ENCODE measurements around the gene ZNF334.
A peak's percentile ranks its signal among the peaks of the same experiment; 100 is the strongest.

Gene ZNF334

DNA sequence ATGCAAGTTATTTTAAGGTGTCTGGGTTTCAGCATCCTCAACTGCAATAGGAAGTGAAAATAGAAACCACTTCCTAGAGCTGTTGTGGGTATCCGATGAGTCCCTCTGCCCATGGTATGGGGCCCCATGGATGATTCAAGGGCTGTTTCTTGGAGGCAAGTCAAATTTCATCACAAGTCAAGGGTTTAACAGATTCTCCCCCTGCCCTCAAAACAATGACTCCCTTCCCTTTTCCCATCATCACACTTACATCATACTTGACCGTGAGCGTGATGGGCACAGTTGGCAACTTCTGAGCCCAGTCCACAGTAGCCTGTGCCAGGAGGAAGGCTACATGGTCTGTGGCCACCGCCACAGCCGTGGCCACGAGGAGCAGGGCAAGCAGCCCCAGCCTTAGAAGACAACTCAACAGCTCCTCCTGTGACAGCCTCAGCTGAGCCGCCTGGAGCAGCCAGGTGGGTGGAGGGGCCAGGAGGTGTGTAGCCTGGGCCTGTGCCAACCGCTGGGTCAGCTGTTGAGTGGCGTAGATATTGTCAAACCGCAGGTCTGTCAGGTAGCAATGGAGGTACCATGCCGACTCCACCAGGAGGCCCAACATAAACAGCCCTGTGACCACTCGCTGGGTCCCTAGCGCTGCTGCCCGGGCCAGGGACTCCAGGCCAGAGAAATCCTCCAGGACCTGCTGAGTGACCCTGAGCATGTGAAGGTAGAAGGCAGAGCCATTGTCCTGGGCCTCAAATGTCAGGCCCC lies 31.9 kb upstream of the ZNF334 start:
- DNase-seq = peak; percentile 90

DNA sequence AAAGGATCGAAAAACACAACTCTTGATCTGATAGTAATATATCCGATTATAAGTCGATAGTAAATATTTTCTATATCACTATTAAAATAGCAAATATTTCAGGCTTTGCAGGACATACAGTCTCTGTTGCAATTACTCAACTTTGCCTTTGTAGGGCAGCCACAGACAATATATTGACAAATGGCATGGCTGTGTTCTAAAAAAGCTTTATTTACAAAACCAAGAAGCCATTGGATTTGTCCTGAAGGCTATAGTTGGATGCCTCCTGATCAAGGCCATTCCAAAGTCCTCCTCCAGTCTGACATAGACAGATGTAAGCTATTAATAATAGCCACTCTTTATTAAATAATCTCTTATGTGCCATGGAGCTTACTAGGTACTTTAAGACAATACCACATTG lies 31.2 kb upstream of the ZNF334 start:
- DNase-seq = peak; percentile 18

DNA sequence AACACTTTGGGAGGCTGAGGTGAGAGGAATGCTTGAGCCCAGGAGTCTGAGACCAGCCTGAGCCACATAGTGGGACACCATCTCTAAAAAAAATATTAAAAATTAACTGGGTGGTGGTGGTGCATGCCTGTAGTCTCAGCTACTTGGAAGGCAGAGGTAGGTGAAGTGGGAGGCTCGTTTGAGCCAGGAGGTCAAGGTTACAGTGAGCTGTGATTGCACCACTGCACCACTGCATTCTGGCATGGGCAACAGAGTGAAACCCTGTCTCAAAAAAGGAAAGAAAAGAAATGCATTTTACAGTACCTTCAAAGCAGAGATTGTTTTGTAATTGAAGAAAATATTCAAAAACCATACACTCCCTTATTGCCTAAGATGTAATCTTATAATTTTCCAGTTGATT lies 30.6 kb upstream of the ZNF334 start:
- DNase-seq = no peak

DNA sequence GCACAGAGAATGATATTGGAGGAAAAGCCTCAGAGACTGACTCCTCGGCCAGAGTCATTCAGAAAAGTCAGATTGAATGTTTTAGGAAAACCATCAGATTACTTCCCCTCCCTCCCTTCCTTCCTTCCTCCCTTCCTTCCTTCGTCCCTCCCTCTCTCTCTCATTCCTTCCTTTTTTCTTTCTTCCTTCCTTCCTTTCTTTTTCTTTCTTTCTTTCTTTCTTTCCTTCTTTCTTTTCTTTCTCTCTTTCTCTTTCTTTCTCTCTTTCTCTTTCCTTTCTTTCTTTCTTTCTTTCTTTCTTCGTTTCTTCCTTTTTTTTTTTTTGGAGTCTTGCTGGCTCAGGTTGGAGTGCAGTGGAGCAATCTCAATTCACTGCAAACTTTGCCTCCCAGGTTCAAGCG lies 29.7 kb upstream of the ZNF334 start:
- DNase-seq = no peak

DNA sequence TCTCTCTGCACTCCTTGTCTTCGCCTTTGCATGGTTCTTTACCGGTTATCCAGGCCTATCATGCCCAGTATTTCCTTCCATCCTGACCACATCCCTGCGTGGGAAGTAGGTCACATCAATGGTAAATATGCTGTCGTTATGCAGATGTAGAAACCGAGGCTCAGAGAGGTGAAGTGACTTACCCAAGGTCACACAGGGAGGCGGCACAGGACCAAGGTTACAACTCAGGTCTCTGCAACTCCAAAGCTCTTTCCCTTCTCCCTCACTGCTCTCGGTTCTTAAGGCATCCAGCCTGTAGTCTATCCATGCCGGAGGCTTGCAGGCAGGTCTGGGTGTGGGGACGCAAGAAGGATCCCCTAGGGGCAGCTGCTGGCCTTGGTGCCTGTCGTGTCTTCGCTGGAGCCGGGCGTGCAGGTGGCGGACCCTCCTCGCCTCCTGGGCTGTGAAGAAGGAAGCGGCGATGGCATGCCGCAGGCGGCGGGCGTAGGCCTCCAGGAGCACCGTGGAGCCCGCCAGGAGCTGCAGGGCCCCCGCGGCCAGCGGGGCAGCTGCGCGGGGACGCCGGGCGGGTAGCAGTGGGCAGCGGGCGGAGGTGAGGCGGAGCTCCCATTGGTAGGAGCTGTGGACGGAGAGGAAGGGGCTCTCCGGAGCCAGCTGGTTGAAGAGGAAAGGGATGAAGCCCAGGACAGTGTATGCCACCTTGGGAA lies 28.0 kb upstream of the ZNF334 start:
- no peak for DNase-seq

DNA sequence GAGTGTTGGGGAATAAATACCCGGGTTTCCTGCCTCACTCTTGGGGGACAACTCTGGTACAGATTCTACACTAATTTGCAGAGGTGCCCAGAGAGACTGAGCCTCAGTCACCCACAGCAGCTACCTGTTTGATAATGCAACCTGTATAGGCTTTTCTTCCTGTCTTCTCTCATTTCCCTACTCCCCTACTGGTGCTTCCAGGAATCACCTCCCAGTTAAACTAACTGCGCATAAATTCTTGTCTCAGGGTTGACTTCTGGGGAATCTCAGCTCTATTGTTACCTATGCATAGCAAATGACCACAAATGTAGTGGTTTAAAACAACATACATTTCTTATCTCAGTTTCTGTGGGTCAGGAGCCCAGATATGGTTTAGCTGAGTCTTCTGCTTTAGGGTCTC lies 25.8 kb upstream of the ZNF334 start:
- no peak for DNase-seq

DNA sequence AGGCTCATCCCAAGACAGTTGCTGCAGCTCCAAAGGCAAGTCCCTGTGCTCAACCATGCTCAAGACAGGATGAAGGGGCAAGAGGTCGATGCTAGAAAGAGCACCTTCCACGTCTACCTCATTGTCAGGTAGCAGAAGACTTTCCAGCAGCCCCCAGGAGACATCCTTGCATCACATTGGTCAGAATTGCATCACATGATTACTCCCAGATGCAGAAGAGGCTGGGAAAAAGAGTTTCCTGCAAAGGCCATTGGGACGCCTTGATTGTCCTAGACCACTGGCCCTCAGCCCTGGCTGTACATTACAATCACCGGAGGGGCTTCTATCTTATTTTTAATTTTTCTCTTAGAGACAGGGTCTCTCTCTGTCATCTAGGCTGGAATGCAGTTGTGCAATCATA lies 17.3 kb upstream of the ZNF334 start:
- DNase-seq = no peak

DNA sequence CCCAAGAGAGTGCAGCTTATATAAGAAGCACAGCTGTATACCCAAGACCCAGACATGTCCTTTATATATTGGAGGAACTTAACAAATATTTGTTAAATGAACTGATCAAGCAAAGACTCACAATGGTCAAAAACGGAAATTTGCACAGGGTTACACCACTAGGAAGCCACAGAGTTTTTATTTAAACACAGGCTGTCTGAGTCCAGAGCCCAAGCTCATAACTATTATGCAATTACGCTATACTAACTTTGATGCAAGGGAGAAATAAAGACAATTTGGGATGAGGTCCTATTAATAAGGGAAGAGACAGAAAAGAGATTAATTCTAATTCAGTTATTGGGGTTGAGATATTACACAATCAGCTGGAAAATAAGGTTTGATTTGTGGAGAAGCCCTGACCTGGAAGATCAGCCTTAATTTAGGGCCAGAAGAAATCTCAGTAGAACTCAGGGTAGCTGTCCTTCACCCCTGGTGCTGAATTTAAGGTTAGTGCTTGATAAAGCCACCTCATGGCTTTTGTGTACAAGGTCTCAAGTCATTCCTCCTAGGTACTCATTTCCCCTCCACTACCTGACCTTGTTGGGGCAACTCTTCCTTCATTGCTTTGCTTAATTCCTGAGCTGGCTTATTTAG lies 10.5 kb upstream of the ZNF334 start:
- DNase-seq = no peak

DNA sequence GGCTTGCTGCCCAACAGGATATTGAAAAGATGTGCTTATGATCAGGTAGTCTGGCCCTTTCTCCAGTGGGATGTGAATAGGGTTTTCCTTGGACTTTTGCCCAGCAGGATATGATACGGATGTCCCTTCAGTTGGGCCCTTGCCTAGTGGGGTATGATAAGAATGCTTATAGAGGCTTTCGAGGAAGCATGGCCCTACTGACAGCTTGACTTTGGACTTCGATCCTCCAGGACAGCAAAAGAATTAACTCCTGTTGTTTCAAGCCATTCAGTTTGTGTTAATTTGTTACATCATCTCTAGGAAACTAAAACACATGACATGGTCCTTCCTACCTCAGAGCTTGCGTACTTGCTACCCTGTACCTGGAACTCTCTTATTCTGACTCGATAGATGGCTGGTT lies 9.7 kb upstream of the ZNF334 start:
- DNase-seq = no peak

DNA sequence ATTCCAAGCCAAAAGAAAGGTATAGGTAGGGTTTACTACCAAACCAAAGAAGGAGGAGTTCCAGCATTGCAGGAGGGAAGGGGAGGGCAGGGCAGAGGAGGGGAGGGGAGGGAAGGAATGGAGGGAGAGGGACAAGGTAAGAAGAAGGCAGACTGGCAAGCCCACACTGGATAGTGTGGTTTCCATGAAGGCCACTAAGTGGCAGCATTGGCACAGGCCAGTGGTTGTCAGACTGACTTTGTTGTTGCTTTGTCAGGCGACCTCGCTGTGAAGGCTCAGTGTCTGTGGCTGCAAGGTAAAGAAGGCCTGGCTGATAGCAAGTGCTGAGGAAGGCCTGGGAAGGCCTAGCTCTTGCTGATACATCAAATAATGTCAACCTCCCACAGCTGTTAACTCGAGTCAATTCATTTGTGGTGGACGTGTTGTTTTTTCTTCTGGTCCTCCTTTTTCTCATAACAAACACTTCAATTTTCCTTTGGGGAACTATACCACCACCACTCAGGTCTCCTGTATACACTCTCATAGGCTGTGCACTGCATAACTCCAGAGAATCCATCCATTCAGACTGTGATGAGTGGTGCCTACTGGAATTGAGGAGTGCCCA lies 7.7 kb upstream of the ZNF334 start:
- DNase-seq = no peak

DNA sequence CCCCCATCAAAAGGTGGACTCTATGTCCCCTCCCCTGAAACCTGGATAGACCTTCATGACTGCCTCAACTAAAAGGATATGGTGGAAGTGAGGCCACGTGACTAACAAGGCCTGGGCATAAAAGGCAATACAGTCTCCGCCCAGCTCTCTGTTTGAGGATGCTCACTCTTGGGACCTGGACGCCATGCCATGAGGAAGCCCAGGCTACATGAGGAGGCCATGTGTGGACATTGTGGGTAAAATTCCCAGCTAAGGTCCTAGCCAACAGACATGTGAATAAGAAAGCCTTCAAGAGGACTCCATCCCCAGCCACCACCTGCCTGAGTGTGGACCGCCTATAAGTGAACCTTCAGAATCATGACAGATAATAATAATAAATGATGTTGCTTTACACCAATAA lies 7.2 kb upstream of the ZNF334 start:
- no peak for DNase-seq

DNA sequence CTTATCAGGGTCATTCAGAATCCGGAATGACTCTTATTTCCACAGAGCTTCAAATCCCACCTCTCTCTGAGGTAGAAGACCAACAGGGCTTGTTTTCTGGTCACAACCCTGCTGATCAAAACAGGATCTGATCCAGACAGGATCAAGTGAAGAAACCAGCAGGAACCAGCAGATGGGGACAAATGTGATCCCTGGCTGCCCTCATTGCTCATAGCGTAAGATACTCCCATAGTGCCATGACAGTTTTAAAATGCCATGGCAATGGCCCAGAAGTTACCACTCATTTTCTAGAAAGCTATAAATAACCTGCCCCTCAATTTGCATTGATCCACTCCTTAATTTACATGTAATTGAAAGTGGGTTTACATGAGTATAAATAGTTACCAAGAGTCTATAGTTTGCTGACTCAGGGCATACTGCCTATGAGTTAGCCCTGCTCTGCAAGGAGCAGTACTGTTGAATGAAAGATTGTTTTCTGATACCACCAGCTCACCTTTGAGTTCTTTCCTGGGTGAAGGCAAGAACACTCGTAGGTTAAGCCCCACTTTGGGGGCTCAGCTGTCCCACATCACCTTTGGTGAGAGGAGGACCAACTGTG lies 6.2 kb upstream of the ZNF334 start:
- DNase-seq = no peak

DNA sequence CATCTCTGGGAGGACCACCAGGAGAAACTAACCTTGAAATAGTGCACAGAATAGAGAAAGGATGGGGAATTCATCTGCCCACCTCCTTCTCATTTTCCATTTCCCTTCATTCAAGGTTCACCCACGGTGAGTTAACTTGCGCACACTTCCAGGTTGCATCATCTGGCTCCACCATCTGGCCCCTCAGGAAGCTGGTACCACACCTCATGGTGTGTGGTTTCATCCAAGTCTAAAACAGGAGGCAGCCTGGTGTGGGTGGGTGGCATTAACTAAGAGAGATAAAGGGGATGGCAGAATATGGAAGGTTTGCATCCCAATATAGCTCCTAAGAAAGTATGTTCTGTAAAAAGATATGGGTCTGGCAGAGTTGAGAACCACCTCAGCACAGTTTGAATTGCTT lies 3.8 kb downstream of the ZNF334 start:
- peak; percentile 14 for DNase-seq

DNA sequence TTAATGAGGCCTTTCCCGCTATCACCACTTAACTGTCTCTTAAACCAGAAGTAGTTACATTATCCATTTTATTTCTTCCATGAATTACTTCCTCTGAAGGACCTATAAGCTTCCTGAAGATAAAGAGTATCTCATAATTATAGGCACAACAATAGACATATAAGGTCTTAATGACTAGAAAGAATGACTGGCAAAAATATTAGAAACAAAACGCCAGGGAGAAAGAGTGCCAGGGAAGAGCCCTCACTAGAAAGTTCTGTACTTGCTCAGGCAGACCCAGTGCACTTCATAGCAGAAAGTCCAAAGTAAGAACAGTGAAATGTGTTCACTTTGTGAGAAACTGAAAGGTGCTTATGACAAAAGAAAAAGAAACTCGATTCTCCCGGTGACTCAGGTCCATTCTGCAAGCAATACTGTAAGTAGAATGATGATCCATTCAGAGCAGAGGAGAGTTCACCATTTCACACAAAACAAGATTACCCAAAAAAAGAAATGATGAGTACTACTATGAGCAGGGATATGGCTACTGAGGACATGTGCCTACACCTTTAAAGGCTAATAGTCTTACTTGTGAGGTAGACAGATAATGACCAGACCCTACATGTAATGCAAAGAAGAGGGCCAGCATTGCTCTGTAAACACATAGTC lies 5.5 kb downstream of the ZNF334 start:
- DNase-seq = no peak

DNA sequence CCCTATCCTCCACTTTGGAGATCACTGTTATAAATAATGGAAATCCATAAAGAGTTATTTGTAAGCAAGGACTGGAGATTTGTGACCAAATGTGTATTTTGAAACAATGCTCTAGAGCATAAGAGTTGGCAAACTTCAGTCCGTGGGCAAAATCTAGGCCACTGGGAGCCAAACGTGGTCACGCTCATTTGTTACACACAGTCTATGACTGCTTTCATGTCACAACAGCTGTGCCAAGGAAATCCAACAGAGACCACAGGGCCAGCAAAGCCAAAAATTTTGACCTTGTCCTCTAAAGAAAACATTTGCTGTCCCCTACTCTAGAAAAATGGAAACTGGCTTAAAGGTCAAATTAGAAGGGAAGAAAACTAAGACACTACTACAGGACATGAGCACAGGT lies 7.9 kb downstream of the ZNF334 start:
- DNase-seq = no peak

DNA sequence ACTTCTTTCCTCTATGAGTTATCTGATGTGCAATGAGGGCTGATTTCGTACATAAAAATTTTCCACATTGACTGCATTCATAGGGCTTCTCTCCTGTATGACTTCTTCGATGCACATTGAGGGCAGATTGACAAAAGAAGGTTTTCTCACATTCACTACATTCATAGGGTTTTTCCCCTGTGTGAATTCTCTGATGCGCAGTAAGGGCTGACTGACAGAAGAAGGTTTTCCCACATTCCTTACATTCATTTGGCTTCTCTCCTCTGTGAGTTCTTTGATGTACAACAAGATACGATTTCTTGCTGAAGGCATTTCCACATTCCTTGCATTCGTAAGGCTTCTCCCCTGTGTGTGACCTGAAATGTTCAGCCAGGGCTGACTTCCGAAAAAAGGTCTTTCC lies 11.4 kb downstream of the ZNF334 start:
- no peak for DNase-seq

DNA sequence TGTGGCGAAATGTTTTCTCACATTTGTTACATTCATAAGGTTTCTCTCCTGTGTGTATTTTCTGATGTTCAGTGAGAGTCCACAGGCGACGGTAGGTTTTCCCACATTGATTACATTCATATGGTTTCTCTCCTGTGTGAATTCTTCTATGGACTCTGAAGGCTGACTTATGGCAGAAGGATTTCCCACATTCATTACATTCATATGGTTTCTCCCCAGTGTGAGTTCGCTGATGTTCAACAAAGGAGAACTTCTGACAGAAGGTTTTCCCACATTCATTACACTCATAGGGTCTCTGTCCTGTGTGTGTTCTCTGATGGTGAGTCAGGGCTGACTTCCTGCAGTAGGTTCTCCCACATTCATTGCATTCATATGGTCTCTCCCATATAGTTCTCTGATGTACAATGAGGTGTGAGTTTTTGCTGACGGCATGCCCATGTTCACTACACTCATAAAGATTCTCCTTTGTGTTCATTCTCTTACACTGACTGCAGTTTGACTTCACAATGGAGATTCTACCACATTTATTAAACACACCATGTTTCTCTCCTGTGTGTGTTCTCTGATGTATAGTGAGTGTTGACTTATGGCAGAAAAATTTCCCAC lies 11.9 kb downstream of the ZNF334 start:
- DNase-seq = no peak

DNA sequence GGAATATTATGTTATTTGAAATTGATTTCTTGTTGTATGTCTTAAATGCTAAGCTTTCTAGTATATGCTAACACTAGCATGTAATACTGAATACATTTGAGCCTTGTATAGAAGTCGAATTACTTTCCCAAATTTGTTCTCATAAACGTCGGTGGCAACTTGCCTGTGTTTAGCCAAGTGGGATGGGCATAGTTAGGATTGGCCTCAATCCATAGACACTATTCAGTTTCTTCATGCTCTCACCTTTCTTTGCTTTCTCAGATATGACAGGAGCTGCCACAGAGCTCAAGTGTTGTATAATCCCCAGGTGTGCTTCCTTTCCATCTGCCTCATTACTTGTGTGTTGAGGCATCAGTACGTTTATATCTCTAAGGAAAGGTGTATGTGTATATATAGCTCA lies 19.3 kb downstream of the ZNF334 start:
- no peak for DNase-seq

DNA sequence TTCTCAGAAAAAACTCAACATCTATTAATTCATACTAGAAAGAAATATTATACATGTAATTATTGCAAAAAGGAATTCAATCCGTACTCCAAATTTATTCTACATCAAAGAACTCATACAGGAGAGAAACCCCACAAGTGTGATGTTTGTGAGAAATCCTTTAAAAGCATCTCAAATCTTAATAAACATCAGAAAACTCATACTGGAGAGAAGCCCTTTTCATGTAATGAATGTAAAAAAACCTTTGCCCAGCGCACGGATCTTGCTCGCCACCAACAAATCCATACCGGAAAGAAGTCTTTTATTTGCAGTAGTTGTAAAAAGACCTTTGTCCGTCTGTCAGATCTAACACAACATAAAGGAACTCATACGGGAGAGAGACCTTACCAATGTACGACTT lies 22.0 kb downstream of the ZNF334 start:
- DNase-seq = no peak

DNA sequence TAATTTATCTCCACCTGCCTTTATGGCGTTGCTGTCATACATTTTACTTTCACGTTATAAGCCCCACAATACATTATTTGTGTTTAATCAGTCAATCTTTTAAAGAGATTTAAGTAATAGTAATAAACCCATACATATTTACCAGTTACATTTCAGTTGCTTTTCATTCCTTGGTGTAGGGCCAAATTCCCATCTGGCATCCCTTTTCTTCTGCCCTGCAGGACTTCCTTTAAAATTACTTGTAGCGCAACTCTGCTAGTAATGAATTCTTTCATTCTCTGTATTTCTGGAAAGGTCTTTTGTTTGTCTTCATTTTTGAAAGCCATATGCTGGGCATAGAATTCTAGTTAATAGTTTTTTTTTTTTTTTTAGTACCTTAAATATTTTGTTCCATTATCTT lies 24.9 kb downstream of the ZNF334 start:
- no peak for DNase-seq

DNA sequence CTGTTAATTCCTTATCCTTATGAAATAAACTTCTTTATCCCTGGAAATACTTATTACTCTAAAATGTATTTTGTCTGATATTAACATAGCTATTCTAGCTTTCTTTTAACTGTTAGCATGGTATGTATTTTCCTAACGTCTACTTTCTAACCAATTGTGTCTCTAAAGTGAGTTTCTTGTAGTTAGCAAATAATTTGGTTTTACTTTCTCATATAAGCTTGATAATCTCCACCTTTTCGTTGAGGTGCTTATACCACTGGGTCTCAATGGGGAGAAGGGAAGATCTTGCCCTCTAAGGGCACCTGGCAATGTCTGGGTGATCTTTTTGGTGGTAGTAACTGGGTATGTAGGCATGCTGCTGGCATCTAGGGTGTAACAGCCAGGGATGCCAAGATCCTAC lies 25.7 kb downstream of the ZNF334 start:
- no peak for DNase-seq

DNA sequence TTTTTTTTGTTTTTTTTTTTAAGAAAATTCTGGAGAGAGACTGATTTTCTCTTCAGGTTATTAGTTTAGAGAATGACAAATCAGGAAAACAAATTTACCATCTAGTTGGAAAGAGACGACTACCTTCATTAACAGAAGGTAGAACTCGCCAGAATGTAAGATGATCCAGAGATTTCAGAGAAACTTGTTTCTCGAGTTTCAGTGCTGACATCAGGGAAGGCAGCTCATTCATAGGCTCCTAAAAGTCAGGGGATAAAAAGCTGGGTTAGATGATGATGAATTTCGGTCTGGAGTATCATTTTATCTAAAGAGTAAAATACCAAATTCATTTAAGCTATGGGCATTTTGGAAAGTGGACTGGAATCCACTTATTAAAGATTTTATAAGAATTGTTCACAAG lies 27.9 kb downstream of the ZNF334 start:
- no peak for DNase-seq

DNA sequence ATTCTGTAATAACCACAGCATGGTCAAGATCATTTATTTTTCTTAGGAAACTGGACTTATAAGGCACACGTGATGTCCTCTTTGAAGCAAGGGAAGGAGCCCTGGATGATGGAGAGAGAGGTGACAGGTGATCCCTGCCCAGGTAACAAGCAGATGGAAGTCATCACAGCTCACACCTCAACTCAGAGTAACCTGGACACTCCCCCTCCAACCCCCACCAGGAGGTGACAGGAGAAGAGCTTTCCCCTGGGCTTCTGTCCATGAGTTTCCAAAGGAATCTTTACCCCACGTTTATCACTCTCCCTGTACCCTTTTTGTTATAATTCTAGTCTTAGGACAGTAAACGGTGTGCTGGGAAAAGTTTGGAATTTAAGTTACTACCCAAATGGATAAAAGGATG lies 28.4 kb downstream of the ZNF334 start:
- no peak for DNase-seq
